Measurements from ENCODE around the gene TFDP2.
"Not testable (repeated sequence)": the region's sequence is repeated elsewhere in the genome, so short reads cannot be mapped to it uniquely, and the experiment has no call there.

TFDP2 gene

DNA sequence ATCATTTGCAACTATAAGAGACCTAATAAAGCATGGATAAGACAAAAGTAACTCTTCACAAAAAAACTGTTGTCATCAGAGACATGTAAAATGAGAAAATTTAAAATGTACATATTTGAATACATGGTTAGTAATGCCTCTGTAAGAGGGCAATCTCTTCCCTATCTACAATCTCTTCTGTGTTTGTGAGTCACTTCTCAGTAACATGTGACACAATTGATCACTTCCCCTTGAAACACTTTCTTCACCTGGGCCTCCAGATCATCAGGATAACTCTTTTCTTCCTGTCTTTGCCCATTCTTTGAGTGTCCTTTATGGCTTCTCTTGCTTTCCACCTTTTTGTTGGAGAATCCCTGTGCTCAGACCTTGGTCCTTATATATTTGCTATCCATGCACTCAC lies 50.4 kb downstream of the TFDP2 start:
- Histone ChIP-seq H3K9ac (ENCODE audit: low read depth, low read length) (no peak overlapping the region), H3K4me3 (ENCODE audit: low read depth, low read length) (no peak overlapping the region), H3K27ac (ENCODE audit: low read depth, low read length) (no peak overlapping the region), H3K9me3 (ENCODE audit: control insufficient read depth, insufficient read depth, low read length) (no peaks in the 10 kb centered on the region), H3K36me3 (ENCODE audit: control insufficient read depth, insufficient read depth, low read length) (no peaks in the 10 kb centered on the region), H3K27me3 (ENCODE audit: control insufficient read depth, insufficient read depth, low read length) (no peaks in the 10 kb centered on the region), H3K4me1 (ENCODE audit: control insufficient read depth, insufficient read depth, low read length) (no peaks in the 10 kb centered on the region)

GRCh38 chr3:142097099-142097843 lies 52.1 kb downstream of the TFDP2 start:
- Histone ChIP-seq H3K27ac (ENCODE audit: low read depth, low read length) (no peak overlapping the region), H3K9me3 (ENCODE audit: control insufficient read depth, insufficient read depth, low read length) (no peaks in the 10 kb centered on the region), H3K4me3 (ENCODE audit: low read depth, low read length) (no peak overlapping the region), H3K4me1 (ENCODE audit: control insufficient read depth, insufficient read depth, low read length) (no peaks in the 10 kb centered on the region), H3K27me3 (ENCODE audit: control insufficient read depth, insufficient read depth, low read length) (no peaks in the 10 kb centered on the region), H3K36me3 (ENCODE audit: control insufficient read depth, insufficient read depth, low read length) (no peaks in the 10 kb centered on the region), H3K9ac (ENCODE audit: low read depth, low read length) (no peak overlapping the region)

GRCh38 chr3:142095841-142096240 lies 53.5 kb downstream of the TFDP2 start:
- no peaks in the 10 kb centered on the region for H3K9me3 ChIP-seq (ENCODE audit: control insufficient read depth, insufficient read depth, low read length)
- no peak overlapping the region for H3K4me3 ChIP-seq (ENCODE audit: low read depth, low read length)
- H3K27me3 ChIP-seq (ENCODE audit: control insufficient read depth, insufficient read depth, low read length): no peaks in the 10 kb centered on the region
- H3K36me3 ChIP-seq (ENCODE audit: control insufficient read depth, insufficient read depth, low read length): no peaks in the 10 kb centered on the region
- H3K9ac ChIP-seq (ENCODE audit: low read depth, low read length): no peak overlapping the region
- no peak overlapping the region for H3K27ac ChIP-seq (ENCODE audit: low read depth, low read length)
- H3K4me1 ChIP-seq (ENCODE audit: control insufficient read depth, insufficient read depth, low read length): no peaks in the 10 kb centered on the region

GRCh38 chr3:142088925-142089324 lies 60.4 kb downstream of the TFDP2 start:
- not testable (repeated sequence) for H3K9ac ChIP-seq (ENCODE audit: low read depth, low read length); H3K9me3 ChIP-seq (ENCODE audit: control insufficient read depth, insufficient read depth, low read length); H3K4me1 ChIP-seq (ENCODE audit: control insufficient read depth, insufficient read depth, low read length); H3K4me3 ChIP-seq (ENCODE audit: low read depth, low read length); H3K36me3 ChIP-seq (ENCODE audit: control insufficient read depth, insufficient read depth, low read length); H3K27ac ChIP-seq (ENCODE audit: low read depth, low read length); H3K27me3 ChIP-seq (ENCODE audit: control insufficient read depth, insufficient read depth, low read length)

DNA sequence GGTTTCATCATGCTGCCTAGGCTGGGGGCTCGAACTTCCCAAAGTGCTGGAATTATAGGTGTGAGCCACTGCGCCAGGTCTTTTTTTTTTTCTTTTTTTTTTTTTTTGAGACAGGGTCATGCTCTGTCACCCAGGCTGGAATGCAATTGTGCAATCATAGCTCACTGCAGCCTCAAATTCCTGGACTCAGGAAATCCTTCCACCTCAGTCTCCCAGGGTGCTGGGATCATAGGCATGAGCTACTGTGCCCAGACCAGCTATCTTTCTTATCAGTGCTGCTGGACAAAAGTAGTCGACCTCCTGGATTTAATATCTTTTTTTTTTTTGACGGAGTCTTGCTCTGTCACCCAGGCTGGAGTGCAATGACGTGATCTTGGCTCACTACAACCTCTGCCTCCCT lies 60.8 kb downstream of the TFDP2 start:
- no peaks in the 10 kb centered on the region for H3K27me3 ChIP-seq (ENCODE audit: control insufficient read depth, insufficient read depth, low read length)
- no peaks in the 10 kb centered on the region; the same call in 1 of the 2 replicates for H3K4me1 ChIP-seq (ENCODE audit: control insufficient read depth, insufficient read depth, low read length)
- H3K9ac ChIP-seq (ENCODE audit: low read depth, low read length): no peak overlapping the region

DNA sequence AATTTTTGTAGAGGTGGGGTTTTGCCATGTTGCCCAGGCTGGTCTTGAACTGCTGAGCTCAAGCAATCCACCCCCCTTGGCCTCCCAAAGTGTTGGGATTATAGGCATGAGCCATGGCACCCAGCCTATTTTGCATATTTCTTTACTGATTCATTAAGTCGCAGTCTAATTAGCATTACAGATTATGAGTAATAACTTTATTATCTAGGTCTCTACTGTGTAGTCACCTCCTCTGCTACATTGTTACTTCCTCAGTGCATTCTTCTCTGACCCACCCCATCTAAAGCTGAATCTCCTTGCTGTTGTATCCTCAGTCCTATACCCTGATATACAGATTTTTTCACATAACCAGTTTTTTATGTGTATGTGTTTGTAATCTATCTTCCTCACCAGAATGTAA lies 61.7 kb downstream of the TFDP2 start:
- H3K9ac ChIP-seq (ENCODE audit: low read depth, low read length): no peak overlapping the region
- H3K27me3 ChIP-seq (ENCODE audit: control insufficient read depth, insufficient read depth, low read length): no peaks in the 10 kb centered on the region
- no peaks in the 10 kb centered on the region for H3K9me3 ChIP-seq (ENCODE audit: control insufficient read depth, insufficient read depth, low read length)
- no peaks in the 10 kb centered on the region; the same call in 1 of the 2 replicates for H3K4me1 ChIP-seq (ENCODE audit: control insufficient read depth, insufficient read depth, low read length)
- no peak overlapping the region for H3K27ac ChIP-seq (ENCODE audit: low read depth, low read length)
- no peak overlapping the region for H3K4me3 ChIP-seq (ENCODE audit: low read depth, low read length)
- no peaks in the 10 kb centered on the region for H3K36me3 ChIP-seq (ENCODE audit: control insufficient read depth, insufficient read depth, low read length)

More for the DNA sequence above, 60.8 kb downstream of the TFDP2 start:
- H3K4me3 ChIP-seq (ENCODE audit: low read depth, low read length): no peak overlapping the region
- no peak overlapping the region for H3K27ac ChIP-seq (ENCODE audit: low read depth, low read length)
- H3K9me3 ChIP-seq (ENCODE audit: control insufficient read depth, insufficient read depth, low read length): no peaks in the 10 kb centered on the region
- no peaks in the 10 kb centered on the region for H3K36me3 ChIP-seq (ENCODE audit: control insufficient read depth, insufficient read depth, low read length)

DNA sequence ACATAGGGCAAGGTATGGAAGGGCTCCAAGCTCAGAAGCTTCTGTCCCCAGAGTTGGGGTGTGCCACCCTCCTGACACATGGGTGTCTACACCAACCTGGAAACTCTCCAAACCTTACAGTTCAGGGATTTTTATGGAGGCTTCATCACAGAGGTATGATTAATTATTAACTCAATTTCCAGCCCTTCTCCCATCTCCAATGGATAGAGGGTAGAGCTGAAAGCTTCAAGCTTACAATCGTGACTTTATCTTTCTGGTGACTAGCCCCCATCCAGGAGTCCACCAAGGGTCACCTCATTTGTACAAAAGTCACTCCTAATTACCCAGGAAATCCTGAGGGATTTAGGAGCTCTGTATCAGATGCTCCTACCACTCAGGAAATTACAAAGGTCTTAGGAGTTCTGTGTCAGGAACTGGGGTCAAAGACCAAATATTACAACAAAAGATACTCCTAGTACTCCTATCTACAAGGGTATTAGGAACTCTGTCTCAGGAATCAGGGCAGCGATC lies 62.7 kb downstream of the TFDP2 start:
- Histone ChIP-seq H3K9ac (ENCODE audit: low read depth, low read length) (no peak overlapping the region), H3K36me3 (ENCODE audit: control insufficient read depth, insufficient read depth, low read length) (no peaks in the 10 kb centered on the region), H3K4me1 (ENCODE audit: control insufficient read depth, insufficient read depth, low read length) (no peaks in the 10 kb centered on the region; the same call in 1 of the 2 replicates), H3K27me3 (ENCODE audit: control insufficient read depth, insufficient read depth, low read length) (no peaks in the 10 kb centered on the region), H3K27ac (ENCODE audit: low read depth, low read length) (no peak overlapping the region), H3K4me3 (ENCODE audit: low read depth, low read length) (no peak overlapping the region), H3K9me3 (ENCODE audit: control insufficient read depth, insufficient read depth, low read length) (no peaks in the 10 kb centered on the region)

DNA sequence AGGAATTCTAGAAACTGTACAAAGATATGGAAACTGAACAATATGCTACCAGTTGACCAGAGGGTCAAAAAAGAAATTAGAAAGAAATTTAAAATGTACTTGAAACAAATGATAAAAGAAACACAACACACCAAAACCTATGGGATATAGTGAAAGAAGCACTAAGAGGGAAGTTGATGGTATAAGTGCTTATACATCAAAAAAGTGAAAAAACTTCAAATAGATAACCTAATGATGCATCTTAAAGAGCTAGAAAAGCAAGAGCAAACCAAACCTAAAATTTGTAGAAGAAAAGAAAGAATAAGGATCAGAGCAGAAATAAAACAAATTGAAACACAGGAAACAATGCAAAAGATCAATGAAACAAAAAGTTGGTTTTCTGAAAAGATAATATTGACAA lies 68.2 kb downstream of the TFDP2 start:
- no peaks in the 10 kb centered on the region for H3K27me3 ChIP-seq (ENCODE audit: control insufficient read depth, insufficient read depth, low read length)

GRCh38 chr3:142077859-142078500 lies 71.4 kb downstream of the TFDP2 start:
- Histone ChIP-seq H3K9me3 (ENCODE audit: control insufficient read depth, insufficient read depth, low read length) (no peaks in the 10 kb centered on the region), H3K36me3 (ENCODE audit: control insufficient read depth, insufficient read depth, low read length) (no peaks in the 10 kb centered on the region), H3K4me3 (ENCODE audit: low read depth, low read length) (no peak overlapping the region), H3K4me1 (ENCODE audit: control insufficient read depth, insufficient read depth, low read length) (peaks cover 8% of the 10 kb centered on the region), H3K27me3 (ENCODE audit: control insufficient read depth, insufficient read depth, low read length) (no peaks in the 10 kb centered on the region), H3K9ac (ENCODE audit: low read depth, low read length) (no peak overlapping the region), H3K27ac (ENCODE audit: low read depth, low read length) (no peak overlapping the region)

More for the DNA sequence above, 68.2 kb downstream of the TFDP2 start:
- H3K4me1 ChIP-seq (ENCODE audit: control insufficient read depth, insufficient read depth, low read length): no peaks in the 10 kb centered on the region
- H3K9ac ChIP-seq (ENCODE audit: low read depth, low read length): no peak overlapping the region
- no peaks in the 10 kb centered on the region for H3K9me3 ChIP-seq (ENCODE audit: control insufficient read depth, insufficient read depth, low read length)
- no peak overlapping the region for H3K4me3 ChIP-seq (ENCODE audit: low read depth, low read length)
- no peak overlapping the region for H3K27ac ChIP-seq (ENCODE audit: low read depth, low read length)
- H3K36me3 ChIP-seq (ENCODE audit: control insufficient read depth, insufficient read depth, low read length): no peaks in the 10 kb centered on the region

DNA sequence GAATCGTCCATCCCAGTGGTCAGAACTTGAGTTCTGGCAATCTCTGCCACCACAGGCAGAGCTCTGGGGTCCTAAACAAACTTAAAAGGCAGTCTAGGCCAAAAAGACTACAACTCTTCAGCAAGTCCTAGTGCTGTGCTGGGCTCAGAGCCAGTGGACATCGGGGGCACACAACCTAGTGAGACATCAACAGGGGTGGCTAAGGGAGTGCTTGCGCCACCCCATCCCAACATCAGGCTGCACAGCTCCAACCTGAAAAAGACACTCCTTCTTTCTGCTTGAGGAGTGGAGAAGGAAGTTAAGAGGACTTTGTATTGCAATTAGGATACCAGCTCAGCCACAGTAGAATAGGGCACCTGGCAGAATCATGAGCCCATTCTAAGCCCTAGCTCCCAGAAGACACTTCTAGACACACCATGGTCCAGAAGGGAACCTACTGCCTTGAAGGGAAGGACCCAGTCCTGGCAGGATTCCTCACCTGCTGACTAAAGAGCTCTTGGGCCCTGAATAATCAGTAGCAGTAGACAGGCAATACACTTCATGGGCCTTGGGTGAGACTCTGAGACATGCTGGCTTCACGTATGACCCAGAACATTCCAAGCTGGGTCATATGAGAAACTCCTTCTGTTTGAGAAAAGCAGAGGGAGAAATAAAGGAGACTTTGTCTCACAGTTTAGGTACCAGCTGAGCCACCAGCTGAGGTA lies 72.0 kb downstream of the TFDP2 start:
- Histone ChIP-seq H3K9ac (ENCODE audit: low read depth, low read length) (no peak overlapping the region), H3K27me3 (ENCODE audit: control insufficient read depth, insufficient read depth, low read length) (no peaks in the 10 kb centered on the region), H3K4me3 (ENCODE audit: low read depth, low read length) (no peak overlapping the region), H3K9me3 (ENCODE audit: control insufficient read depth, insufficient read depth, low read length) (no peaks in the 10 kb centered on the region), H3K36me3 (ENCODE audit: control insufficient read depth, insufficient read depth, low read length) (no peaks in the 10 kb centered on the region), H3K27ac (ENCODE audit: low read depth, low read length) (no peak overlapping the region), H3K4me1 (ENCODE audit: control insufficient read depth, insufficient read depth, low read length) (peaks cover 9% of the 10 kb centered on the region)

DNA sequence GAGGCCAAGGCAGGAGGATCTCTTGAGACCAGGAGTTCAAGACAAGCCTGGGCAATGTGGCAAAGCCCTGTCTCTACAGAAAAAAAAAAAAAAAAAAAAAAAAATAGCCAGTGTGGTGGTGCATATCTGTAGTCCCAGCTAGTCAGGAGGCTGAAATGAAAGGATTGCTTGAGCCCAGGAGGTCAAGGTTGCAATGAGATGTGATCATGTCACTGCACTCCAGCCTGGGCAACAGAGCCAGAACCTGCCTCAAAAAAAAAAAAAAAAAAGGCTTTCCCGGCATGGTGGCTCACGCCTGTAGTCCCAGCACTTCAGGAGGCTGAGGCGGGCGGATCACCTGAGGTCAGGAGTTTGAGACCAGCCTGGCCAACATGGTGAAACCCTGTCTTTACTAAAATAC lies 73.7 kb downstream of the TFDP2 start:
- not testable (repeated sequence) for H3K9me3 ChIP-seq (ENCODE audit: control insufficient read depth, insufficient read depth, low read length); H3K27ac ChIP-seq (ENCODE audit: low read depth, low read length)

More for the DNA sequence above, 73.7 kb downstream of the TFDP2 start:
- not testable (repeated sequence) for H3K4me3 ChIP-seq (ENCODE audit: low read depth, low read length); H3K36me3 ChIP-seq (ENCODE audit: control insufficient read depth, insufficient read depth, low read length); H3K27me3 ChIP-seq (ENCODE audit: control insufficient read depth, insufficient read depth, low read length); H3K4me1 ChIP-seq (ENCODE audit: control insufficient read depth, insufficient read depth, low read length); H3K9ac ChIP-seq (ENCODE audit: low read depth, low read length)

All from HUES48 (cell line).